ENCODE results near the gene ITGA5.

- TF ChIP-seq, protein P1, sequence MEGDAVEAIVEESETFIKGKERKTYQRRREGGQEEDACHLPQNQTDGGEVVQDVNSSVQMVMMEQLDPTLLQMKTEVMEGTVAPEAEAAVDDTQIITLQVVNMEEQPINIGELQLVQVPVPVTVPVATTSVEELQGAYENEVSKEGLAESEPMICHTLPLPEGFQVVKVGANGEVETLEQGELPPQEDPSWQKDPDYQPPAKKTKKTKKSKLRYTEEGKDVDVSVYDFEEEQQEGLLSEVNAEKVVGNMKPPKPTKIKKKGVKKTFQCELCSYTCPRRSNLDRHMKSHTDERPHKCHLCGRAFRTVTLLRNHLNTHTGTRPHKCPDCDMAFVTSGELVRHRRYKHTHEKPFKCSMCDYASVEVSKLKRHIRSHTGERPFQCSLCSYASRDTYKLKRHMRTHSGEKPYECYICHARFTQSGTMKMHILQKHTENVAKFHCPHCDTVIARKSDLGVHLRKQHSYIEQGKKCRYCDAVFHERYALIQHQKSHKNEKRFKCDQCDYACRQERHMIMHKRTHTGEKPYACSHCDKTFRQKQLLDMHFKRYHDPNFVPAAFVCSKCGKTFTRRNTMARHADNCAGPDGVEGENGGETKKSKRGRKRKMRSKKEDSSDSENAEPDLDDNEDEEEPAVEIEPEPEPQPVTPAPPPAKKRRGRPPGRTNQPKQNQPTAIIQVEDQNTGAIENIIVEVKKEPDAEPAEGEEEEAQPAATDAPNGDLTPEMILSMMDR (IDR thresholded peaks at IDR 0.05), result no peak
- TF ChIP-seq POLR2AphosphoS5 (IDR thresholded peaks at IDR 0.05), result no peak
Observed at GRCh38 chr12:54401119-54401518, 17.9 kb downstream of the ITGA5 start.

Data from prostate gland (tissue), 2 donors.